Measurements from ENCODE around the gene EBI3. TPM values are rescaled to one million over a fixed set of nuclear protein-coding genes. Genes with fewer than 3 reads are reported as not detected.
A peak's percentile ranks its signal among the peaks of the same experiment; 100 is the strongest.

The EBI3 gene
- total RNA-seq, 1 donor from 2014 or later, result 0.49 TPM

DNA sequence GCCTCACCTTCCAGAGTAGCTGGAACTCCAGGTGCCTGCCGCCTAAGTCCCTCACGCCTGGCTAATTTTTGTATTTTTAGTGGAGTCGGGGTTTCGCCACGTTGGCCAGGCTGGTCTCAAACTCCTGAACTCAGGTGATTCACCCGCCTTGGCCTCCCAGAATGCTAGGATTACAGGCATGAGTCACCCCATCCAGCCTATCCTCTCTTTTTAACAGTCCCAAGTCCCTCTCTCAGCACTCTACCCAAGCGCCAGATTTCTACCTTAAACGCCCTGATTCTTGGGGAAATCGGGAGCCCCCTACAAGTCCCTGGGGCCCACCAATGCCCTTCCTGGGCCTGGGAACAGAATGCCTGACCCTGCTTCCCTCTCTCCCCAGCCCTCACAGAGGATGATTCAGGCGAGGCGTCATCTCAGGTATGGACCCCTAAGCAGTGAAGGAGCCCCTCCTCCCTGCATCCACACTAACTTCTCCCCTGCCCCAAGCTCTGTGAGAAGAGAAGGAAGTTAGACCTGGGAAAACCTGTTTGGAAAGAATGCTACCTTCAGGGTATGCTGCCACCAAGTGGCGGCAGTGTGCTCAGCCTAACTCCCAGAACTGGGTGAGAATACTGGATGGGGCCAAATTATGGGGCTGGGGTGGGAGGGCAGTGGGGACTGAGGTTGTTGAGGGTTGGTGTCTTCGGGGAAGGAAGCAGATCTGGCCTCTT, 20.8 kb upstream of the EBI3 start:
- Histone ChIP-seq H3K9me3 (replicated peaks) (no peaks in the 10 kb centered on the region), H3K4me3 (no peak overlapping the region), H3K4me1 (peaks cover 11% of the 10 kb centered on the region), H3K27ac (replicated peaks) (no peak overlapping the region), H3K36me3 (no peaks in the 10 kb centered on the region), H3K27me3 (ENCODE audit: low read depth) (peaks cover 44% of the 10 kb centered on the region)
- DNase-seq, result no peak
- peak; percentile 42 for TF ChIP-seq CTCF (IDR thresholded peaks at IDR 0.05; ENCODE audit: borderline replicate concordance)
- intact Hi-C loops (cut with micrococcal nuclease), result no loop called here

GRCh38 chr19:4210166-4210731, 19.1 kb upstream of the EBI3 start:
- Histone ChIP-seq H3K27ac (replicated peaks) (no peak overlapping the region), H3K36me3 (no peaks in the 10 kb centered on the region), H3K27me3 (ENCODE audit: low read depth) (peaks cover 55% of the 10 kb centered on the region), H3K9me3 (replicated peaks) (no peaks in the 10 kb centered on the region), H3K4me1 (peaks cover 2% of the 10 kb centered on the region), H3K4me3 (no peak overlapping the region)
- TF ChIP-seq CTCF (IDR thresholded peaks at IDR 0.05; ENCODE audit: borderline replicate concordance), result no peak
- no peak for DNase-seq
- intact Hi-C loops (cut with micrococcal nuclease), result no loop called here

DNA sequence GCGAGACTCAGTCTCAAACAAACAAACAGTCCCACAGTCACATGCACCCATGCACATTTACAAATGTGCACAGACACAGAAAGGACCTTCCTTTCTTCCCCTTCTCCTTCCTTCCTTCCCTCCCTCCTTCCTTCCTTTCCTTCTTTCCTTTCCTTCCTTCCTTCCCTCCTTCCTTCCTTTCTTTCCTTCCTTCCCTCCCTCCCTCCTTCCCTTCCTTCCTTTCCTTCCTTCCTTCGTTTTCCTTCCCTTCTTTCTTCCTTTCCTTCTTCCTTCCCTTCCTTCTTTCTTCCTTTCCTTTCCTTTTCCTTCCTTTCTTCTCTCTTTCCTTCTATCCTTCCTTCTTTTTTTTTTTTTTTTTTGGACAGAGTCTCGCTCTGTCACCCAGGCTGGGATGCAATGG, 16.2 kb upstream of the EBI3 start:
- no peak for DNase-seq
- Histone ChIP-seq H3K27me3 (ENCODE audit: low read depth) (peaks cover 46% of the 10 kb centered on the region), H3K9me3 (replicated peaks) (no peaks in the 10 kb centered on the region), H3K27ac (replicated peaks) (no peak overlapping the region), H3K36me3 (no peaks in the 10 kb centered on the region), H3K4me3 (no peak overlapping the region), H3K4me1 (no peaks in the 10 kb centered on the region)
- TF ChIP-seq CTCF (IDR thresholded peaks at IDR 0.05; ENCODE audit: borderline replicate concordance), result no peak
- intact Hi-C loops (cut with micrococcal nuclease), result no loop called here

DNA sequence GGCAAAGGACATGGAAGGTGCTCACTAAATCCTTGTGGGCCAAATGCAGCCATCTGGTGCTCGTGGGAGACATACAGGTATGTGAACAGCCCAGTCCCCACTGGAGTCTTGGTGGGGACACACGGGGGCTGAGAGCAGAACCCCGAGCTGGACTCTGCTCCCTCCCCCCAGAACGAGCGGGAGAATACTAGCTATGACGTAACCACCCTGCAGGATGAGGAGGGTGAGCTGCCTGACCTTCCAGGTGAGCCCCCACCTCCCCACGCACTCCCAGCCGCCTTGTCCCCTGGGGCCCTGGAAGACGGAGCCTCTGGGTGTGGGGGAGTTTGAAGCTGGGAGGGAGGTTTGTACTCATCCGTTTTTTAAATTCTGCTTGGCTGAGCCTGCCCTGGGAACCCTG, 13.5 kb upstream of the EBI3 start:
- intact Hi-C loops (cut with micrococcal nuclease), result no loop called here
- DNase-seq, result no peak

GRCh38 chr19:4216846-4217245, 12.5 kb upstream of the EBI3 start:
- no peaks in the 10 kb centered on the region for H3K36me3 ChIP-seq
- H3K4me1 ChIP-seq, result no peaks in the 10 kb centered on the region
- DNase-seq, result no peak
- intact Hi-C loops (cut with micrococcal nuclease), result no loop called here
- H3K4me3 ChIP-seq, result no peak overlapping the region
- H3K27me3 ChIP-seq (ENCODE audit: low read depth), result peaks cover 17% of the 10 kb centered on the region
- H3K9me3 ChIP-seq (replicated peaks), result no peaks in the 10 kb centered on the region
- no peak for TF ChIP-seq CTCF (IDR thresholded peaks at IDR 0.05; ENCODE audit: borderline replicate concordance)
- H3K27ac ChIP-seq (replicated peaks), result no peak overlapping the region

More for the DNA sequence above, 13.5 kb upstream of the EBI3 start:
- no peak overlapping the region for H3K4me3 ChIP-seq
- H3K27me3 ChIP-seq (ENCODE audit: low read depth), result peaks cover 27% of the 10 kb centered on the region
- H3K27ac ChIP-seq (replicated peaks), result no peak overlapping the region
- no peaks in the 10 kb centered on the region for H3K4me1 ChIP-seq
- H3K36me3 ChIP-seq, result no peaks in the 10 kb centered on the region
- no peaks in the 10 kb centered on the region for H3K9me3 ChIP-seq (replicated peaks)
- TF ChIP-seq CTCF (IDR thresholded peaks at IDR 0.05; ENCODE audit: borderline replicate concordance), result no peak

All from left ventricle myocardium inferior (tissue), 1 donor.